ENCODE results near the gene STMN3. TPM values are rescaled to one million over a fixed set of nuclear protein-coding genes. Genes with fewer than 3 reads are reported as not detected.

The STMN3 gene
- total and polyA plus RNA-seq, 11 donors, result 2.9 to 15.6 (median 5.2) TPM

DNA sequence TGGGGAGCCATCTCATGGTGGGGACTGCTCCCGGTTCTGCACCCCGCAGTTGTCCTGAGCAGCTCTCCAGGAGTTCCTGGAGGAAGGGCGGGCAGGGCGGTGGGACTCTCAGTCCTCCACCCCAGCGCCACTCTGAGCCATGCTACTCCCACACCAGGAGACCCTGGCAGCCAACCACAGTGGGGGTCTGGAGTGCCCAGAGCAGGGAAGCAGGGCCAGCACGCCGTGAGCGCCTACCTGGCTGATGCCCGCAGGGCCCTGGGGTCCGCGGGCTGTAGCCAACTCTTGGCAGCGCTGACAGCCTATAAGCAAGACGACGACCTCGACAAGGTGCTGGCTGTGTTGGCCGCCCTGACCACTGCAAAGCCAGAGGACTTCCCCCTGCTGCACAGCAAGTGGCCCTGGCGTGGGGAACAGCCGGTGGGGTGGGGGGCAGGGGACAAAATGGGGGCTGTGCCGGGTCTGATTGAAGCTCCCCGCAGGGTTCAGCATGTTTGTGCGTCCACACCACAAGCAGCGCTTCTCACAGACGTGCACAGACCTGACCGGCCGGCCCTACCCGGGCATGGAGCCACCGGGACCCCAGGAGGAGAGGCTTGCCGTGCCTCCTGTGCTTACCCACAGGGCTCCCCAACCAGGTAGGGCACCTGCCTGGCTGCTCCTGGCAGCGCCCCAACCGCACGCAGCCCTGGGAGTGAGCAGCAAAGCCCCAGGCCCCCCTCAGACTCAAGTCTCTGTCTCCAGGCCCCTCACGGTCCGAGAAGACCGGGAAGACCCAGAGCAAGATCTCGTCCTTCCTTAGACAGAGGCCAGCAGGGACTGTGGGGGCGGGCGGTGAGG is 41.6 kb upstream of the STMN3 start:
- peak overlapping the region in 7 of 12 donors; percentile 17 to 89 (median 78) for H3K27ac ChIP-seq
- no peaks in the 10 kb centered on the region for H3K9me3 ChIP-seq
- H3K4me1 ChIP-seq, result peaks cover 11 to 64% (median 37%) of the 10 kb centered on the region in 12 donors
- H3K36me3 ChIP-seq, result peaks cover 0 to 41% (median 15%) of the 10 kb centered on the region in 9 donors
- DNase-seq, result no peak
- WGBS, 4 donors, result 83 to 92% (median 88%) methylated on average over 17 to 37 of the region's 37 CpGs
- no peak overlapping the region for H3K4me3 ChIP-seq
- TF ChIP-seq, protein P1, sequence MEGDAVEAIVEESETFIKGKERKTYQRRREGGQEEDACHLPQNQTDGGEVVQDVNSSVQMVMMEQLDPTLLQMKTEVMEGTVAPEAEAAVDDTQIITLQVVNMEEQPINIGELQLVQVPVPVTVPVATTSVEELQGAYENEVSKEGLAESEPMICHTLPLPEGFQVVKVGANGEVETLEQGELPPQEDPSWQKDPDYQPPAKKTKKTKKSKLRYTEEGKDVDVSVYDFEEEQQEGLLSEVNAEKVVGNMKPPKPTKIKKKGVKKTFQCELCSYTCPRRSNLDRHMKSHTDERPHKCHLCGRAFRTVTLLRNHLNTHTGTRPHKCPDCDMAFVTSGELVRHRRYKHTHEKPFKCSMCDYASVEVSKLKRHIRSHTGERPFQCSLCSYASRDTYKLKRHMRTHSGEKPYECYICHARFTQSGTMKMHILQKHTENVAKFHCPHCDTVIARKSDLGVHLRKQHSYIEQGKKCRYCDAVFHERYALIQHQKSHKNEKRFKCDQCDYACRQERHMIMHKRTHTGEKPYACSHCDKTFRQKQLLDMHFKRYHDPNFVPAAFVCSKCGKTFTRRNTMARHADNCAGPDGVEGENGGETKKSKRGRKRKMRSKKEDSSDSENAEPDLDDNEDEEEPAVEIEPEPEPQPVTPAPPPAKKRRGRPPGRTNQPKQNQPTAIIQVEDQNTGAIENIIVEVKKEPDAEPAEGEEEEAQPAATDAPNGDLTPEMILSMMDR (IDR thresholded peaks at IDR 0.05), result no peak
- no peak for TF ChIP-seq POLR2A (IDR thresholded peaks at IDR 0.05)
- ATAC-seq, result no peak
- intact Hi-C loops (cut with DNase I), result loop anchor here in 1 of 10 donors (10.0 kb wide), 1 partner anchor 280 kb away; the partner anchor contains the start of gene SAMD10
- H3K27me3 ChIP-seq, result no peaks in the 10 kb centered on the region

DNA sequence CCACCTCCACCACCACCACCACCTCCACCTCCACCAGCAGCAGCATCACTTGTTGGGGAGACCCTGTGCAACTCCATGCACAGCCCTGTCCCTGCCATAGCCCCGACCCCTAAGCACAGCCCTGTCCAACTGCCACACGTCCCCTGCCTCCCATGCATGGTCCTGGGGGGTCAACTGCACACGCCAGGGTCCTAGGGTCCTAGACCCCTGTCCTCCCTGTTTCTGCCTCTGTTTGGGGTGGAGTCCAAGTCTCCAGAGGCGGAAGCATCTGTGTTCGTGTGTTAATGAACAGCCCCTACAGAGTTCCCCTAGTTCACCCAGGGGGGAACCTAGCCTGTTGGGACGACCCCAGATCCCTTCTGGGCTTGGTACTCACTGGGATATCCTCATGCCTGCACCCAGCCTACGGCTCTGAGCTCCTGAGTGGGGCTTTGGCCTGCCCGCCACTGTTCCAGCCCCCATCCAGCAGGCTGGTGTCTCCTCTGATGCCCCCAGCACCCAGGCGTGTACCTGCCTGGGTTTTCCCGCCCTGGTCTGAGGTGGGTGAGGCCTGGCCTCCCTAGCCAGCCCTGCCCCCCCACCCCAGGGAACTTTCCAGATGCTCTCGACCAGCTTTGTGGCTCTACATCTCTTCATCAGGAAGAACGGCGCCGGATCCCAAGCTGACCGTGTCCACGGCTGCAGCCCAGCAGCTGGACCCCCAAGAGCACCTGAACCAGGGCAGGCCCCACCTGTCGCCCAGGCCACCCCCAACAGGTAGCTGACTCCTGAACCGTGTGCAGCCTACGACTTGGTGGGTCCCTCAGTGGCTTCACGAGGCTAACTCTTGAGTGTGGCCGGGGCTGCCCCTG is 40.7 kb upstream of the STMN3 start:
- Histone ChIP-seq H3K4me3 (no peak overlapping the region), H3K27ac (peak overlapping the region in 1 of 12 donors; percentile 17), H3K36me3 (peaks cover 0 to 39% (median 13%) of the 10 kb centered on the region in 9 donors), H3K9me3 (no peaks in the 10 kb centered on the region), H3K27me3 (no peaks in the 10 kb centered on the region), H3K4me1 (peaks cover 11 to 57% (median 30%) of the 10 kb centered on the region in 12 donors)
- WGBS, 4 donors, result 92 to 97% (median 94%) methylated on average over 18 to 21 of the region's 21 CpGs
- no peak for DNase-seq
- intact Hi-C loops (cut with DNase I), result loop anchor here in 1 of 10 donors (10.0 kb wide), 1 partner anchor 281 kb away; the partner anchor contains the start of gene SAMD10
- TF ChIP-seq, protein P1 (IDR thresholded peaks at IDR 0.05), result no peak
- no peak for TF ChIP-seq POLR2A (IDR thresholded peaks at IDR 0.05)
- no peak for ATAC-seq

DNA sequence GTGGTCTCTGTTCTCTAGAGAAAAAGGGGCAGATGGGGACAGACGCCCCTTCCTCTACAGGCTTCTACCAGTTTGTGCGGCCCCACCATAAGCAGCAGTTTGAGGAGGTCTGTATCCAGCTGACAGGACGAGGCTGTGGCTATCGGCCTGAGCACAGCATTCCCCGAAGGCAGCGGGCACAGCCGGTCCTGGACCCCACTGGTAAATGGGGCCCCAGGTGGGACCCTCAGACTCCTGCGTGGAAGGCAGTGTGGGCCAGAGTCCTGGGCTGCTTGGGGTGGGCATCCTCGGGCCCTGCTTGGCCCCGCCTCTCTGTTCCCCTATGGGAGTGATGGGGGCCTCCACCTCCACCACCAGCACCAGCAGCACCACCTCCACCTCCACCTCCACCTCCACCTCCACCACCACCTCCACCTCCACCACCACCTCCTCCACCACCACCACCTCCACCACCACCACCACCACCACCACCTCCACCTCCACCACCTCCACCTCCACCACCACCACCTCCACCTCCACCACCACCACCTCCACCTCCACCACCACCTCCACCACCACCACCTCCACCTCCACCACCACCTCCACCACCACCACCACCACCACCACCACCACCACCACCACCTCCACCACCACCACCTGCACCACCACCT is 40.0 kb upstream of the STMN3 start:
- Histone ChIP-seq H3K27me3 (no peaks in the 10 kb centered on the region), H3K27ac (peak overlapping the region in 1 of 12 donors; percentile 61), H3K4me1 (peaks cover 13 to 57% (median 30%) of the 10 kb centered on the region in 12 donors), H3K36me3 (peaks cover 0 to 35% (median 13%) of the 10 kb centered on the region in 9 donors), H3K4me3 (no peak overlapping the region), H3K9me3 (no peaks in the 10 kb centered on the region)
- DNase-seq (peak in 2 of 5 donors; percentile 21 to 58), ATAC-seq (no peak)
- WGBS, 4 donors, result 79 to 90% (median 89%) methylated on average over 4 to 10 of the region's 10 CpGs
- intact Hi-C loops (cut with DNase I), result loop anchor here in 1 of 10 donors (10.0 kb wide), 1 partner anchor 282 kb away; the partner anchor contains the start of gene SAMD10
- TF ChIP-seq POLR2A (IDR thresholded peaks at IDR 0.05), result no peak
- TF ChIP-seq, protein P1 (IDR thresholded peaks at IDR 0.05), result no peak
